DLD1 (cell line): ENCODE measurements around the gene SYCE1L.

ENCODE experiments used
- in situ Hi-C: cut with HindIII; loops from 2 replicates; pipeline ENCODE4 v1.10.0; 2017; ENCODE audit warnings: low sequenced_read_pairs

SYCE1L gene

GRCh38 chr16:77242471-77242870, 43.3 kb downstream of the SYCE1L start:
- in situ Hi-C loops = loop anchor here (25.0 kb wide), 1 partner anchor 295 kb away; no protein-coding TSS in a partner anchor

DNA sequence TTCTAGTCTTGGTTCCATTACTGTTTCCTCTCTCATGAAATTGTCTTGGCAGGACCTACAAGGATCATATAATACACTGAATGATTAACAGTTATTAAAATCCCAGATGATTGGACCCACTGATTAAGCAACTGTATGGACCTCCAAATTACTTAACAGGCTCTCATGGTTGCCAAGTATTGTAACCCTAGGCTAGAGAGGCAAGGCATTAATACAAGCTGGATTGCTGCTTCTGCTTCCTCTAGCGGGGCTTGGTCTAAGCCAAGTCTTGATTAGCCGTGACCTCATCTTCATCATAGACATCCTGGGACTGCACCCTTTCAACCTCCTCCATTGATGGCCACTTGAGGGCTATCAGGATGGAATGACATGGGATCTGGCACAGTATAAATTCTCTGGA, 46.9 kb downstream of the SYCE1L start:
- in situ Hi-C loops = loop anchor here (25.0 kb wide), 1 partner anchor 291 kb away; no protein-coding TSS in a partner anchor

- in situ Hi-C loops = no loop called here
These were observed 51.2 kb downstream of the SYCE1L start for GRCh38 chr16:77250400-77250799.
